ENCODE measurements around the gene ITGB5.
"Not testable (repeated sequence)": the region's sequence is repeated elsewhere in the genome, so short reads cannot be mapped to it uniquely, and the experiment has no call there.

ITGB5 gene

DNA sequence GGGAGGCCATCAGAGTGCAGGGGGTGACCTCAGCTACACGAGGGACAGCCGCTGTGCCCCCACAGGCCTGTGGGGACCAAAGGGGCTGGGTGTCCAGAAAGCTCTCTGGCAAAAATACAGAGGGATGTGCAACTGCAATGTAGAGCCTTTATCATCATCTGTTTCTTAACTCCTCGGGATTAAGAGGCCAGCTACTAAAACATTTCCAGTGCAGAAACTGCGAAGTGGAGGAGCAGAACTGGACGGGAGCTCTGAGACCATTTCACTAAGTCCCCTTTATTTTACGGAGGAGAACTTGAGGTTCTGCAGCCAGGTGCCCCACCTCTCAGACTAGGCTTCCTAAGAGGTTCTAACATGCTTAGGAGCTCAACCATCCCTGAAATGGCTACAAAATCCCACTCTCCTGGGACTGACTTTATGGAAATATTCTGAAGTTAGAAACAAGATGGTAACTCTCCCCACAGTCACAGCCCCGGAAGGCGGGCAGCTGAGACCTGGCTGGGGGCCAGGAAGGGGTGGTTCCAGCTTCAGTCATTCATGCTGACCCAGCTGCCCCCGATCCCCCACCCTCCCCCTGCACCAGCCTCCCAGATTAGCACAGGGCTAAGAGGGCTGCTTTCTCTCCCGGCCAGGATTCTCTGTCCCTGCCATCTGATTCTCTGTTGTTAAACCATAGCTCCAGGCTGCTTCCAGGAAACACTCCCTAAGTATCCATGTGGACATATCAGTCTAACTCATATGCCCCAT lies 116.7 kb downstream of the ITGB5 start:
- no peak for DNase-seq (ENCODE audit: low spot score)

GRCh38 chr3:124769462-124769861 lies 117.7 kb downstream of the ITGB5 start:
- DNase-seq (ENCODE audit: low spot score), result no peak

DNA sequence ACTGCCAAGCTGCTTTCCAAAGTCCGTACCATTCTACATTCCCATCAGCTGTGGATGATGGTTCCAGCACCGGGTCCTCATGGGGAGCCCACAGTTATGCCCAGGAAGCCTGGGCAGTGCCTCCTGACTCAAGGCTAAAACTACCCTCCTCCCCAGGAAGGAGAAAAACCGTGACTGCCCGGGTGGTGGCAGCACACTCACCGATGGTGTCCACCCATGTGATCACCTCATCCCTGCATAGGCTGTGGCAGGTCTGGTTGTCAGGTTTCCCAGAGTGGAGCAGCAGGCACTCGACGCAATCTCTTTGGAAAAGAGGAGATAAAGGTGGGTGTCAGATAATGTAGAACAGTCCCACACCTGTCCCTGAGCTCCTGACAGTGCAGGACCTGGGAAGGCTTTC lies 118.4 kb downstream of the ITGB5 start:
- DNase-seq (ENCODE audit: low spot score), result peak; percentile 46

DNA sequence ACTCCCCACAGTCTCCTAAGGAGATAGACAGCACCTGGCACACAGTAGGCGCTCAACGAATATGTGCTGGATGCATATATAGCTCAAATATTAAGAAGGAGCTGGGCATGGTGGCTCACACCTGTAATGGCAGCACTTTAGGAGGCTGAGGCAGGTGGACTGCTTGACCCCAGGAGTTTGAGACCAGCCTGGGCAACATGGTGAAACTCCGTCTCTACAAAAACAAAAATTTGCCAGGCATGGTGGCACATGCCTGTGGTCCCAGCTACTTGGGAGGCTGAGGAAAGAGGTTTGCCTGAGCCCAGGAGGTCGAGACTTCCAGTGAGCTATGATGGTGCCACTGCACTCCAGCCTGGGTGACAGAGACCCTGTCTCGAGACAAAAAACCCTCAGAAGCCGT lies 119.5 kb downstream of the ITGB5 start:
- no peak for DNase-seq (ENCODE audit: low spot score)

- no peak for DNase-seq (ENCODE audit: low spot score)
Observed at GRCh38 chr3:124767264-124767663, 119.9 kb downstream of the ITGB5 start.

GRCh38 chr3:124766113-124767095 lies 120.8 kb downstream of the ITGB5 start:
- no peak for DNase-seq (ENCODE audit: low spot score)

- no peak for DNase-seq (ENCODE audit: low spot score)
Observed at GRCh38 chr3:124765197-124765840, 121.8 kb downstream of the ITGB5 start.

DNA sequence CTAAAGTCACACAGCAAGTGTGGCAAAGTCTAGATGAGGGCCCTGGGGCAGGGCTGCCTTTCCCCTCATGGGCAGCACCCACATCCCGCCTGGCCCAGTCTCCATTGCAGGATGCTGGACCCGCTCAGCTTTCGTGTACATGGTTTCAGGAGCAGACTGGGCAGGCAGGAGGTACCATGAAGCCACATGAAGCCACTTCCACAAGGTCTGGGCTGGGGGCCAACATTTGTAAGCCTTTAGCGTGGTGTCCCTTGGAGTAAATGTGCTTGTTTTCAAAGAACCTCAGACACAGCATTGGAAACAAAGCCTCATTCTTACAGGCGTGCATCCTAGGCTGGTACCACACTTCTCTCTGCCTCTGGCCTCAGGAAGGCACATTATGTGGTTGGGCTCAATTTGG lies 122.4 kb downstream of the ITGB5 start:
- DNase-seq (ENCODE audit: low spot score), result no peak

GRCh38 chr3:124763644-124764358 lies 123.4 kb downstream of the ITGB5 start:
- DNase-seq (ENCODE audit: low spot score), result no peak

DNA sequence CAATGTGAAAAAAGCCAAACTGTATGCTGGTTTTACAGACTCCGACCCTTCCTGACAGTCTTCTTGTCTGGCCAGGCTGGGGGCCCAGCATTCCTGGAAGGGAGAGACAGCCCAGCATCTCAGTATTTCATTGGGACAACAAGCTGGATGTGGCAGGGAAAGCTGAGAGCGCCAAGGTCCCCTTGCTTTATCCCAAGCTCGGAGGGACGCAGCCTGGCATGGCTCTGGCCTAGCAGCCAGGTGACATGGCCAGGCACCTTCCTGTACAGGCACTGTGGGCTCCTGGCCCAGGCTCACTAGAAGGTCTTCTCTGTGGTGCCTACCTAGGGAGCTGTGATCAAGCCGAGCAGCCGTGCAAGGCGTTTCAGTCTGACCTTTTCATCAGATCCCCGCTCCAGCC lies 124.0 kb downstream of the ITGB5 start:
- no peak for DNase-seq (ENCODE audit: low spot score)

- DNase-seq (ENCODE audit: low spot score), result no peak
Observed at GRCh38 chr3:124762661-124763011, 124.5 kb downstream of the ITGB5 start.

- no peak for DNase-seq (ENCODE audit: low spot score)
Observed at GRCh38 chr3:124761935-124762660, 125.1 kb downstream of the ITGB5 start.

GRCh38 chr3:124761250-124761796 lies 125.8 kb downstream of the ITGB5 start:
- peak; percentile 87 for DNase-seq (ENCODE audit: low spot score)

DNA sequence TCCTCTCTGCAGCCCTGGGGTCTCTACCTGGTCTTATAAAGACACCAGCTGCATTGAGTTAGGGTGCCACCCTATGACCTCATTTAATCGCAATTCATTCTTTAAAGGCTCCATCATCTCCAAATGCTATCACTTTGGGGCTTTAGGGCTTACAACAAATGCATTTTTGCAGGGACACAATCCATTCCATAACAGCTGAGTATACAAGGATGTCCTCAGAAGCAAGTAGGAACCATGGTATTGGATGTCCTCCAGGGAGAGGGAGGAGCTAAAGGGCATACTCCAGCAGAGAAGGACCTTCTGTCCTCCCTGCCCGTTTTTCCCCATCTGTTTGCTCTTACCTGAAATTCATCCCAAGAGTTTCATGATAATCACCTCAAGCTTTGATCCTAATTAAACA lies 126.6 kb downstream of the ITGB5 start:
- peak; percentile 71 for DNase-seq (ENCODE audit: low spot score)

GRCh38 chr3:124759666-124760401 lies 127.3 kb downstream of the ITGB5 start:
- no peak for DNase-seq (ENCODE audit: low spot score)

DNA sequence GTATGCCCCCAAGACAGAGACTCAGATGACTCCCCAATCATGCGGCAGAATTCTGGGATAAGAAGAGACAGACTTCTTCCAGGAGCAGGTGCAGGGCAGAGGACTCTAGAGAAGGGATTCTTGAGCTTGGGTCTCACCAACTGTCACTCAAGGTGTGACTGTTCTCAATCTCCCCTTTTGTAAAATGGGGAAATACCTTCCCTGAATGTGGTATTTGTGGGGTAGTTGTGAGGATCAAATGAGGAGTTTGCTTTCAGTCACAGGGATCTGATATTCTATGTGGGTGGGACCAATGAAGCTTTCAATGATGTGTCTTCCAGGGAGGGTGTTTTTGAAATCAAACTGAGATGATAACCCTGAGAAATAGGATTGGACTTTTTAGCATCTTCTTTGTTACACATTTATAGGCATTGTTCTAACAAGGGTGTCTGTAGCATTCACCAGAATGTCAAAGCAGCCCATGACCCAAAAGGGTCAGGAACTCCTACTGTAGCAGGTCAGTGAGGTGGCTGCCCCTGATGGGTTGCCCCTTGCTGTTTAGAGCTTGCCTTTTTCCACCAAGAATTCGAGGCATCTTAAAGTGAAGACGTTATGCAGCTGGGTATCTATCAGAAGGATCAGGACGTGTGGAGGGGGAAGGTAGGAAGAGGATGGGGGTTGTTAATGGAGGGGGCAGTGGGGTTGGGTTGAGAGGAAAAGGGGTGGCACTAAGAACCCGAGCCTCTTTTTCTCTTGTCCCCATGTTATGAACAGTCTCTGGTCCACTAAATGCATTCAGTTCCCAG lies 128.1 kb downstream of the ITGB5 start:
- no peak for DNase-seq (ENCODE audit: low spot score)

GRCh38 chr3:124757926-124758325 lies 129.2 kb downstream of the ITGB5 start:
- DNase-seq (ENCODE audit: low spot score), result not testable (repeated sequence)

GRCh38 chr3:124752051-124752450 lies 135.1 kb downstream of the ITGB5 start:
- DNase-seq (ENCODE audit: low spot score), result no peak

- DNase-seq (ENCODE audit: low spot score), result no peak
Observed at GRCh38 chr3:124751501-124751900, 135.7 kb downstream of the ITGB5 start.
